CD4-positive, alpha-beta T cell (primary cell): ENCODE results near the gene PRRT1. TPM values are rescaled to one million over a fixed set of nuclear protein-coding genes. Genes with fewer than 3 reads are reported as not detected.

ENCODE experiments used
- ATAC-seq: fragments of 200-7000 bp; cut with Tn5 transposase; one replicate; pipeline ENCODE4 v1.10.0; 2022; ENCODE audit warnings: mild to moderate bottlenecking; ENCODE audit not compliant: poor library complexity
- CTCF ChIA-PET: fragments of 350-600 bp; sonication (Branson Sonifier 250); formaldehyde crosslinking; loops from one replicate; lab custom pipeline; 2021; ENCODE audit warnings: antibody characterized with exemption, inconsistent platforms; lab: Charles Lee
- POLR2A ChIA-PET: fragments of 350-600 bp; sonication (Branson Sonifier 250); formaldehyde crosslinking; loops from one replicate; lab custom pipeline; 2021; ENCODE audit warnings: antibody characterized with exemption, inconsistent platforms; lab: Charles Lee
- DNase-seq, 14 experiments: peaks; one replicate each; pipeline ENCODE4 v3.0.0-alpha.2; 2013 to 2020; ENCODE audit warnings: mixed read lengths in 2 of 14
- H3K27ac ChIP-seq, 2 donors: one replicate each; pipeline versions ENCODE4 v1.5.1 to v1.7.0; 2013; ENCODE audit warnings: low read length in 2 of 2, low read depth in 1 of 2, mild to moderate bottlenecking in 1 of 2
- H3K27me3 ChIP-seq, 2 experiments: 1 replicate in 1 of 2; 2 replicates in 1 of 2; pipeline versions ENCODE4 v1.6.1 to v1.7.0; 2013; ENCODE audit warnings: low read length in 2 of 2, control low read depth in 1 of 2, mild to moderate bottlenecking in 1 of 2, moderate library complexity in 1 of 2; ENCODE audit not compliant: insufficient read depth in 2 of 2, control insufficient read depth in 1 of 2
- H3K36me3 ChIP-seq: one replicate; pipeline ENCODE4 v1.6.1; 2013; ENCODE audit warnings: low read length, control low read depth; ENCODE audit not compliant: insufficient read depth
- H3K4me1 ChIP-seq: one replicate; pipeline ENCODE4 v1.6.1; 2013; ENCODE audit warnings: low read length, control low read depth; ENCODE audit not compliant: insufficient read depth
- H3K4me3 ChIP-seq: one replicate; pipeline ENCODE4 v1.5.1; 2013; ENCODE audit warnings: mild to moderate bottlenecking, low read length, moderate library complexity
- H3K9me3 ChIP-seq, 2 experiments: 1 replicate in 1 of 2; 2 replicates in 1 of 2; pipeline versions ENCODE4 v1.6.1 to v1.7.0; 2013; ENCODE audit warnings: low read length in 2 of 2, mild to moderate bottlenecking in 2 of 2, control low read depth in 1 of 2, moderate library complexity in 1 of 2; ENCODE audit not compliant: control insufficient read depth in 1 of 2, insufficient read depth in 1 of 2
- H3K27ac Mint-ChIP-seq: one replicate; pipeline ENCODE4 v1.8.0; 2020; ENCODE audit warnings: mixed read lengths
- H3K27me3 Mint-ChIP-seq: one replicate; pipeline ENCODE4 v1.8.0; 2021; ENCODE audit warnings: mixed read lengths
- H3K36me3 Mint-ChIP-seq: one replicate; pipeline ENCODE4 v1.8.0; 2021; ENCODE audit warnings: low read depth, mixed read lengths
- H3K4me1 Mint-ChIP-seq: one replicate; pipeline ENCODE4 v1.8.0; 2021; ENCODE audit warnings: low read depth, mixed read lengths
- H3K4me3 Mint-ChIP-seq: one replicate; pipeline ENCODE4 v1.8.0; 2020; ENCODE audit warnings: mild to moderate bottlenecking, mixed read lengths
- H3K9me3 Mint-ChIP-seq: one replicate; pipeline ENCODE4 v1.8.0; 2020; ENCODE audit warnings: mixed read lengths
- CTCF ChIP-seq: fragments of 200-600 bp; IDR thresholded peaks from one replicate; pipeline ENCODE4 v1.8.0; 2022; ENCODE audit warnings: antibody characterized with exemption, mild to moderate bottlenecking
- intact Hi-C, 2 experiments: fragments of 100-400 bp; cut with DNase I in 1 of 2; cut with micrococcal nuclease in 1 of 2; formaldehyde crosslinking; loops; one replicate each; pipeline versions ENCODE4 v1.15.1 to v1.9.0; 2023 to 2025; cut with DNase I, micrococcal nuclease
- total RNA-seq, 174 experiments: library from RNA in 2 of 174; stranded (reverse) in 2 of 174; gene quantifications; one replicate each; pipeline ENCODE4 v1.2.3 and lab custom pipeline; 2021 to 2026

PRRT1 gene
- total RNA-seq, 2 experiments from 2014 or later, result 2.6 to 3.2 TPM

GRCh38 chr6:32129297-32130088 lies 22.2 kb downstream of the PRRT1 start:
- Histone ChIP-seq H3K36me3 (peaks cover 24% of the 10 kb centered on the region), H3K27me3 (no peaks in the 10 kb centered on the region), H3K4me3 (peak overlapping the region; percentile 72), H3K9me3 (no peaks in the 10 kb centered on the region), H3K4me1 (peaks cover 45% of the 10 kb centered on the region), H3K27ac (peak overlapping the region; percentile 60 to 62)
- peak overlapping the region; percentile 93 for H3K27ac Mint-ChIP-seq
- H3K9me3 Mint-ChIP-seq, result no peaks in the 10 kb centered on the region
- peak overlapping the region; percentile 80 for H3K4me3 Mint-ChIP-seq
- ATAC-seq, result no peak
- no peaks in the 10 kb centered on the region for H3K27me3 Mint-ChIP-seq
- H3K4me1 Mint-ChIP-seq, result peaks cover 46% of the 10 kb centered on the region
- H3K36me3 Mint-ChIP-seq, result peaks cover 31% of the 10 kb centered on the region
- peak in 1 of 14 experiments; percentile 35 for DNase-seq
- no peak for TF ChIP-seq CTCF
- ChIA-PET CTCF (interaction anchor here (1.0 to 2.5 kb wide), 4 partner anchors 10 to 66 kb away, joined by 3 to 14 read pairs (median 4); no protein-coding TSS in a partner anchor), POLR2A (interaction anchor here (0.9 to 5.6 kb wide), 18 partner anchors 12 to 842 kb away, joined by 3 to 48 read pairs (median 6); partner anchors contain the start of genes ABHD16A, AGPAT1, EHMT2 and GPSM3)
- intact Hi-C loops, result loop anchor here (1.0 to 10.0 kb wide), 9 partner anchors 25 to 1075 kb away; partner anchors contain the start of genes PPT2 (in 2 of the 2), CSNK2B (in 1 of the 2), HSD17B8 (in 1 of the 2) and LY6G5B (in 1 of the 2)

DNA sequence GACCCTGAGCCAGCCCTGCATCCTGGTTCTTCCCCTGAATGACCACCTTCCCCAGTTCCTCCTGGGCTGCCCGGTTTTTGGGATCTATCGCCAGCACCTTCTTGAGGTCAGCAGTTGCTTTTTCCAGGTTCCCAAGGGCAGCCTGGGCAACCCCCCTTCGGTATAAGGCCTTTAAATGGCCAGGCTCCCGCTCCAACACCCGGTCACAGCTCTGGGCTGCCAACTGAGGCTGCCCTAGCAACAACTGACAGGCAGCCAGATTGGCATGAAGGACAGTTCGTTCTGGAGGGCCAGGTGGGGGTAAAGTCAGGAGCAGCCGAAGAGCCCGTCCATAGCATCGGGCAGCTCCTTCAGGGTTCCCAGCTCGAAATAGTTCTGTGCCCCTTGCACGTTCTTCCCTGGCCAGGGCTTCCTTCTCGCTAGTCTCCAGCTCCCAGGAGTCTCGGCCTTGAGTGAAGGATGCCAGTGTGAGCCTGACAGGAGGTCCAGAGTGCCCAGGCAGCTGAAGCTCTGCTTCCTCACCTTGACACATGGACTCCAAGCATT lies 22.9 kb downstream of the PRRT1 start:
- Histone ChIP-seq H3K36me3 (peaks cover 30% of the 10 kb centered on the region), H3K4me3 (no peak overlapping the region), H3K27me3 (no peaks in the 10 kb centered on the region), H3K27ac (peak overlapping the region in 1 of 2 donors; percentile 32), H3K9me3 (no peaks in the 10 kb centered on the region), H3K4me1 (peaks cover 45% of the 10 kb centered on the region)
- ATAC-seq, result no peak
- ChIA-PET POLR2A (interaction anchor here (0.6 to 5.6 kb wide), 21 partner anchors 11 to 1148 kb away, joined by 3 to 48 read pairs (median 6); partner anchors contain the start of genes ABHD16A, AGPAT1, B3GALT4 and BAG6), CTCF (interaction anchor here (1.2 to 2.1 kb wide), 3 partner anchors 10 to 49 kb away, joined by 3 to 11 read pairs (median 6); no protein-coding TSS in a partner anchor)
- Mint-ChIP-seq H3K9me3 (no peaks in the 10 kb centered on the region), H3K27me3 (no peaks in the 10 kb centered on the region), H3K4me1 (peaks cover 52% of the 10 kb centered on the region), H3K36me3 (peaks cover 38% of the 10 kb centered on the region), H3K27ac (peak overlapping the region; percentile 90), H3K4me3 (peak overlapping the region; percentile 99)
- peak in 1 of 14 experiments; percentile 43 for DNase-seq
- TF ChIP-seq CTCF, result no peak
- intact Hi-C loops, result loop anchor here in 1 of 2 experiments (1.0 to 10.0 kb wide), 3 partner anchors 67 to 726 kb away; partner anchors contain the start of genes NELFE, PSMB9, SKIC2 and TAP1
